ENCODE data around the gene CCNY. TPM values are rescaled to one million over a fixed set of nuclear protein-coding genes. Genes with fewer than 3 reads are reported as not detected.

Gene CCNY
- polyA plus RNA-seq, 1 experiment: 39.0 TPM

- ChIA-PET CTCF (no interaction called here), POLR2A (interaction anchor here (0.6 kb wide), 1 partner anchor 10 kb away, joined by 5 read pairs; no protein-coding TSS in a partner anchor)
- Histone ChIP-seq H3K27me3 (ENCODE audit: control insufficient read depth, insufficient read depth, low read length) (no peaks in the 10 kb centered on the region), H3K36me3 (ENCODE audit: control insufficient read depth, insufficient read depth, low read length) (peaks cover 1% of the 10 kb centered on the region; the same call in 1 of the 2 replicates), H3K4me3 (ENCODE audit: low read depth, low read length) (no peak overlapping the region)
- no peak for DNase-seq (ENCODE audit: low read depth)
- TF ChIP-seq, protein P1, sequence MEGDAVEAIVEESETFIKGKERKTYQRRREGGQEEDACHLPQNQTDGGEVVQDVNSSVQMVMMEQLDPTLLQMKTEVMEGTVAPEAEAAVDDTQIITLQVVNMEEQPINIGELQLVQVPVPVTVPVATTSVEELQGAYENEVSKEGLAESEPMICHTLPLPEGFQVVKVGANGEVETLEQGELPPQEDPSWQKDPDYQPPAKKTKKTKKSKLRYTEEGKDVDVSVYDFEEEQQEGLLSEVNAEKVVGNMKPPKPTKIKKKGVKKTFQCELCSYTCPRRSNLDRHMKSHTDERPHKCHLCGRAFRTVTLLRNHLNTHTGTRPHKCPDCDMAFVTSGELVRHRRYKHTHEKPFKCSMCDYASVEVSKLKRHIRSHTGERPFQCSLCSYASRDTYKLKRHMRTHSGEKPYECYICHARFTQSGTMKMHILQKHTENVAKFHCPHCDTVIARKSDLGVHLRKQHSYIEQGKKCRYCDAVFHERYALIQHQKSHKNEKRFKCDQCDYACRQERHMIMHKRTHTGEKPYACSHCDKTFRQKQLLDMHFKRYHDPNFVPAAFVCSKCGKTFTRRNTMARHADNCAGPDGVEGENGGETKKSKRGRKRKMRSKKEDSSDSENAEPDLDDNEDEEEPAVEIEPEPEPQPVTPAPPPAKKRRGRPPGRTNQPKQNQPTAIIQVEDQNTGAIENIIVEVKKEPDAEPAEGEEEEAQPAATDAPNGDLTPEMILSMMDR (IDR thresholded peaks at IDR 0.05; ENCODE audit: insufficient read depth, low read depth, low read length): no peak
Observed at GRCh38 chr10:35505241-35505873, 169.0 kb downstream of the CCNY start.

GRCh38 chr10:35506741-35507140 lies 170.4 kb downstream of the CCNY start:
- no peak overlapping the region for H3K4me3 ChIP-seq (ENCODE audit: low read depth, low read length)
- ChIA-PET POLR2A (no interaction called here), CTCF (no interaction called here)
- TF ChIP-seq, protein P1 (IDR thresholded peaks at IDR 0.05; ENCODE audit: insufficient read depth, low read depth, low read length): no peak
- no peak for DNase-seq (ENCODE audit: low read depth)
- H3K36me3 ChIP-seq (ENCODE audit: control insufficient read depth, insufficient read depth, low read length): no peaks in the 10 kb centered on the region; the same call in 1 of the 2 replicates
- H3K27me3 ChIP-seq (ENCODE audit: control insufficient read depth, insufficient read depth, low read length): no peaks in the 10 kb centered on the region

GRCh38 chr10:35507519-35508109 lies 171.3 kb downstream of the CCNY start:
- TF ChIP-seq, protein P1 (IDR thresholded peaks at IDR 0.05; ENCODE audit: insufficient read depth, low read depth, low read length): no peak

GRCh38 chr10:35508647-35509046 lies 172.3 kb downstream of the CCNY start:
- TF ChIP-seq, protein P1 (IDR thresholded peaks at IDR 0.05; ENCODE audit: insufficient read depth, low read depth, low read length): no peak
- Histone ChIP-seq H3K4me3 (ENCODE audit: low read depth, low read length) (no peak overlapping the region), H3K27me3 (ENCODE audit: control insufficient read depth, insufficient read depth, low read length) (no peaks in the 10 kb centered on the region), H3K36me3 (ENCODE audit: control insufficient read depth, insufficient read depth, low read length) (no peaks in the 10 kb centered on the region; the same call in 1 of the 2 replicates)
- POLR2A ChIA-PET: no interaction called here
- CTCF ChIA-PET: no interaction called here
- no peak for DNase-seq (ENCODE audit: low read depth)

More at GRCh38 chr10:35507519-35508109, 171.3 kb downstream of the CCNY start:
- DNase-seq (ENCODE audit: low read depth): no peak
- no peaks in the 10 kb centered on the region for H3K27me3 ChIP-seq (ENCODE audit: control insufficient read depth, insufficient read depth, low read length)
- ChIA-PET CTCF (no interaction called here), POLR2A (no interaction called here)
- H3K4me3 ChIP-seq (ENCODE audit: low read depth, low read length): no peak overlapping the region
- H3K36me3 ChIP-seq (ENCODE audit: control insufficient read depth, insufficient read depth, low read length): no peaks in the 10 kb centered on the region; the same call in 1 of the 2 replicates

GRCh38 chr10:35510891-35511290 lies 174.6 kb downstream of the CCNY start:
- DNase-seq (ENCODE audit: low read depth): no peak
- TF ChIP-seq, protein P1 (IDR thresholded peaks at IDR 0.05; ENCODE audit: insufficient read depth, low read depth, low read length): no peak
- no peaks in the 10 kb centered on the region for H3K27me3 ChIP-seq (ENCODE audit: control insufficient read depth, insufficient read depth, low read length)
- CTCF ChIA-PET: interaction anchor here (1.0 to 1.4 kb wide), 2 partner anchors 17 to 20 kb away, joined by 3 read pairs; no protein-coding TSS in a partner anchor
- H3K4me3 ChIP-seq (ENCODE audit: low read depth, low read length): no peak overlapping the region
- POLR2A ChIA-PET: no interaction called here
- H3K36me3 ChIP-seq (ENCODE audit: control insufficient read depth, insufficient read depth, low read length): no peaks in the 10 kb centered on the region; the same call in 1 of the 2 replicates

Data from BJ (cell line).